Mesothelial cell of epicardium (in vitro differentiated cells): ENCODE results near the gene TRIM8. TPM values are rescaled to one million over a fixed set of nuclear protein-coding genes. Genes with fewer than 3 reads are reported as not detected.

Experiments
- DNase-seq, 2 experiments: peaks; one replicate each; pipeline ENCODE4 v3.0.0; 2021; ENCODE audit warnings: low spot score in 2 of 2; ENCODE audit not compliant: unreplicated experiment in 2 of 2
- H3K27ac Mint-ChIP-seq: 2 replicates; pipeline ENCODE4 v1.8.0; 2021; ENCODE audit warnings: mixed read lengths
- H3K27me3 Mint-ChIP-seq: 2 replicates; pipeline ENCODE4 v1.8.0; 2021; ENCODE audit warnings: low read depth, mixed read lengths
- H3K36me3 Mint-ChIP-seq: 2 replicates; pipeline ENCODE4 v1.8.0; 2021; ENCODE audit warnings: mixed read lengths
- H3K4me1 Mint-ChIP-seq: 2 replicates; pipeline ENCODE4 v1.8.0; 2021; ENCODE audit warnings: mixed read lengths
- H3K4me3 Mint-ChIP-seq: 2 replicates; pipeline ENCODE4 v1.8.0; 2021; ENCODE audit warnings: mild to moderate bottlenecking, moderate library complexity, mixed read lengths
- H3K9me3 Mint-ChIP-seq: 2 replicates; pipeline ENCODE4 v1.8.0; 2021; ENCODE audit warnings: mixed read lengths
- total RNA-seq: library from RNA; stranded (reverse); gene quantifications from 3 replicates; pipeline ENCODE4 v1.2.1, GENCODE V29; 2021
- TF ChIP-seq, protein P1 (sequence below): fragments of 200-600 bp; sonication (generic); IDR thresholded peaks from one replicate; pipeline ENCODE4 v1.5.0; 2021; ENCODE audit warnings: antibody characterized with exemption; ENCODE audit not compliant: unreplicated experiment

Gene TRIM8
- total RNA-seq, 1 donor from 2014 or later: 79.2 TPM

GRCh38 chr10:102620591-102621442 lies 23.5 kb upstream of the TRIM8 start:
- Mint-ChIP-seq H3K9me3 (no peaks in the 10 kb centered on the region), H3K36me3 (peaks cover 27% of the 10 kb centered on the region), H3K27me3 (no peaks in the 10 kb centered on the region), H3K4me1 (peaks cover 24% of the 10 kb centered on the region), H3K4me3 (no peak overlapping the region), H3K27ac (peak overlapping the region; percentile 80)
- TF ChIP-seq, protein P1, sequence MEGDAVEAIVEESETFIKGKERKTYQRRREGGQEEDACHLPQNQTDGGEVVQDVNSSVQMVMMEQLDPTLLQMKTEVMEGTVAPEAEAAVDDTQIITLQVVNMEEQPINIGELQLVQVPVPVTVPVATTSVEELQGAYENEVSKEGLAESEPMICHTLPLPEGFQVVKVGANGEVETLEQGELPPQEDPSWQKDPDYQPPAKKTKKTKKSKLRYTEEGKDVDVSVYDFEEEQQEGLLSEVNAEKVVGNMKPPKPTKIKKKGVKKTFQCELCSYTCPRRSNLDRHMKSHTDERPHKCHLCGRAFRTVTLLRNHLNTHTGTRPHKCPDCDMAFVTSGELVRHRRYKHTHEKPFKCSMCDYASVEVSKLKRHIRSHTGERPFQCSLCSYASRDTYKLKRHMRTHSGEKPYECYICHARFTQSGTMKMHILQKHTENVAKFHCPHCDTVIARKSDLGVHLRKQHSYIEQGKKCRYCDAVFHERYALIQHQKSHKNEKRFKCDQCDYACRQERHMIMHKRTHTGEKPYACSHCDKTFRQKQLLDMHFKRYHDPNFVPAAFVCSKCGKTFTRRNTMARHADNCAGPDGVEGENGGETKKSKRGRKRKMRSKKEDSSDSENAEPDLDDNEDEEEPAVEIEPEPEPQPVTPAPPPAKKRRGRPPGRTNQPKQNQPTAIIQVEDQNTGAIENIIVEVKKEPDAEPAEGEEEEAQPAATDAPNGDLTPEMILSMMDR: no peak
- no peak for DNase-seq

GRCh38 chr10:102621443-102622325 lies 22.6 kb upstream of the TRIM8 start:
- Mint-ChIP-seq H3K27ac (peak overlapping the region; percentile 50), H3K4me3 (no peak overlapping the region), H3K4me1 (peaks cover 25% of the 10 kb centered on the region), H3K27me3 (no peaks in the 10 kb centered on the region), H3K9me3 (no peaks in the 10 kb centered on the region), H3K36me3 (peaks cover 27% of the 10 kb centered on the region)
- DNase-seq: no peak
- TF ChIP-seq, protein P1: no peak

- H3K27me3 Mint-ChIP-seq: no peaks in the 10 kb centered on the region
- no peak overlapping the region for H3K27ac Mint-ChIP-seq
- no peak for DNase-seq
- H3K4me3 Mint-ChIP-seq: no peak overlapping the region
- TF ChIP-seq, protein P1: no peak
- peaks cover 47% of the 10 kb centered on the region for H3K4me1 Mint-ChIP-seq
- no peaks in the 10 kb centered on the region for H3K9me3 Mint-ChIP-seq
- H3K36me3 Mint-ChIP-seq: peaks cover 19% of the 10 kb centered on the region
These were observed 20.2 kb upstream of the TRIM8 start for GRCh38 chr10:102624094-102624493.

DNA sequence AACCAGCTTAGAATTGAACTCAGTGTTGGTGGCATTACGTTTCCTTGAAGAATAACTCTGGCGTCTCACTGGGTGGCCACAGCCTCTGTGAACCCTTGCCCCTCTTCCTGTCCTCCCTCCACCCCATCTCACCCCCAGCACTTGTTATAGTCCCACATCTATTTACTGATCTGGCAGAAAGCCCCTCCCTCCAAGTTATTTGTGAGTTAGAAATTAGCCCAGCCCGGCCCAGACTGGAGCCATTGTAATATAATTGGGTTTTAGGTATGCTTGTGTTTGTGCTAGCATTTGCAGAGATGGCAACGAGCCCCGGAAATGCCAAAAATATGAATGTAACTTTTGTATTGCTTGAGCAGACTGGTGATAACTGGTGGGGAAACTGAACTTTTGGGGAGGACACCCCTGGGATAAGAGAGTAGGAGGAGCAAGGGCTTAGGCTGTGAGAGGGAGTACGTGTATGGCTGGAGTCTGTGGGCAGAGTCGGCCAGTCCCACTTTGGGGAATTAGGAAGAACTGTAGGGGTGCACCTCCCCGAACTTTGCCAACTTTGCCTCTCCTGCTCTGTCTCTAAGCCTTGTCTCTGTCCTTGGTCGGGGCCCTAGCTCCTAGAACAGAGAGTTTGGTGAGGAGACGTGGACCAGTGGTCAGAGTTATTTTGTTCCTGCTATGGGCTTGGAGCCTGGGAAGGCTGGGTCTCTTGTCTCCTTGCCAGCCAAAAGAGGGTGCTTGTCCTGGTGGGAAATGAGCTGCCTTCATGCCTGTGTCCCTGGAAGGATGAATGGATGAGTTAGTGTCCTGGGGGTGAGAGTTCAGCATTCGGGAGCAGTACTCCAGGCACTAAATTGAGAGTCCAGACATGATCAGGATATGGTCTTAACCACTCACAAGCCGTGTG lies 19.3 kb upstream of the TRIM8 start:
- H3K4me1 Mint-ChIP-seq: peaks cover 50% of the 10 kb centered on the region
- H3K27ac Mint-ChIP-seq: peak overlapping the region; percentile 100
- H3K36me3 Mint-ChIP-seq: peaks cover 19% of the 10 kb centered on the region
- TF ChIP-seq, protein P1: no peak
- no peak overlapping the region for H3K4me3 Mint-ChIP-seq
- H3K27me3 Mint-ChIP-seq: no peaks in the 10 kb centered on the region
- DNase-seq: no peak
- H3K9me3 Mint-ChIP-seq: no peaks in the 10 kb centered on the region

GRCh38 chr10:102626026-102626685 lies 18.1 kb upstream of the TRIM8 start:
- peaks cover 51% of the 10 kb centered on the region for H3K4me1 Mint-ChIP-seq
- peak overlapping the region; percentile 100 for H3K27ac Mint-ChIP-seq
- TF ChIP-seq, protein P1: no peak
- no peaks in the 10 kb centered on the region for H3K27me3 Mint-ChIP-seq
- no peak overlapping the region for H3K4me3 Mint-ChIP-seq
- no peaks in the 10 kb centered on the region for H3K9me3 Mint-ChIP-seq
- no peak for DNase-seq
- H3K36me3 Mint-ChIP-seq: peaks cover 19% of the 10 kb centered on the region
